Measurements from ENCODE around the gene ZNF408.
"Not testable (repeated sequence)": the region's sequence is repeated elsewhere in the genome, so short reads cannot be mapped to it uniquely, and the experiment has no call there.

ZNF408 gene

DNA sequence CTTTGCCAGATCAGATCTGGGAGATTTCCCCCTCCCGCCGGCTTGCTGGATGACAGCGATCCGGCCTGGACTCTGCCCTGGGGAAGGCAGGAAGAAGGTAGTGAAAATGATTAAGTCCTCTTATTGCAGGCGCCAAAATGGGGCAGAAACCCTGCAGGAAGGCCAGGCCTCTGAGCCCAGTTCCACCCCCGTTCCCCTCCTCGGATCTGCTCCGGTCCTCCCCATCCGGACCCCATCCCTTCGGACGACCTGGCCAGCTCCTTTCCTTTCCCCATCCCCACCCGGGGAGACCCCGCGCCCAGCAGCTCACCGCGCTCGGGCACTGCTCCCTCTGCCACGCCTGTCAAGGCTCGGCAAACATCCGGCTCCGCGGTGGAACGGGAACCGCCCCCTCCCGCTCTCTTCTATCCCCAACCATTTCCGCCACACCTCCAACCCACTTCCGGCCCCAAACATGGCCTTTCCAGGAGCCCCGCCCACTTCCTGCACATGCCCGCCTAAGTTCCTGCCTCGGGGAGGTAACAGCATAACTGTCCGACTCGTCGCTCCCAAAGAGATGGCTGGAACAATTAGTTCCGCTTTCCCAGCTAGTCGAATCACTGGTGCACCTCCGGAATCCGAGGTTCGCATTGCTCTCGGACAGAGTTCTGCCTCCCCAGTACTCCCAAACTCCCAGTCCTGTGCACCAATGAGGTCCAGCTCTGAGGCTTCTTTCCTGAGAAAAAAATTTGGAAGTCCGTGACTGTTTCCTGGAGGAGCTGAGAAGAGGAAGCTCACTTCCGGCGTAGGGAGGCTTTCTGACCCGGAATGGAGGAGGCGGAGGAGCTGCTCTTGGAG lies at the start of gene ZNF408, which contains the start of gene ARHGAP1:
Gene ZNF408 (plus strand): TSS at position 791 of the 837 bp plus-strand sequence. CDS start 17 bp downstream, at position 808.
Gene ARHGAP1 (minus strand): TSS at position 379 of the 837 bp plus-strand sequence. CDS start 4,512 bp downstream, outside the sequence.
- peak; percentile 68 to 90 for DNase-seq

DNA sequence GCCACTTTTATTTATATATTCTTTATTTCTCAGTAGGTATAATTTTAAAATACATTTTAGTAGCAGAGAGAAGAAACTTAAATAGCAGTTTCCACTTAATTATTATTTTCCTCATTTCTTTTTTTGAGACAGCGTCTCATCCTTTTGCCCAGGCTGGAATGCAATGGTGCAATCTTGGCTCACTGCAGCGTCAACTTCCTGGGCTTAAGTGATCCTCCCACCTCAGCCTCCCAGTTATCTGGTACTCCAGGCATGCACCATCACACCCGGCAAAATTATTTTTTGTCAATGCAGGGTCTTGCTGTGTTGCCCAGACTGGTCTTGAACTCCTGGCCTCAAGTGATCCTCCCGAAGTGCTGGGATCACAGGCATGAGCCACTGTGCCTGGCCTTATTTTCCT lies 45.2 kb upstream of the ZNF408 start:
- no peak for DNase-seq

DNA sequence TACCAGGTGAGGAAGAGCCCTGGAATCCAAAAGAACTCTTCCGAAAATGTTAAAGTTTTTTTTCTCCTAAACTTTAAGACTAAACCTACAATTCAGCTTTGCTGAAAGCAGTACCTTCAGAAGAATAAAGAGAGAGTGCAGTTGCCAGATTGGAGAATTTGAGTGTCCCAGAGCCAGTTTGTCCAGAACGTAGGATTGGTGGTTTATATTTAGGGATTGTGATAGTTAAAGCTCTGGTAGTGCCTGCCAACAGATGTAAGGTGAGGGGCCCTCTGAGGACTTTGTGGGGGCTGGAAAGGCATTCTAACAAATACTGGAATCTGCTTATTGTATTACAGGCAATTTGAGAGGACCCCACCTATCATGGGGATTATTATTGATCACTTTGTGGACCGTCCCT lies 43.6 kb upstream of the ZNF408 start:
- DNase-seq, result no peak

DNA sequence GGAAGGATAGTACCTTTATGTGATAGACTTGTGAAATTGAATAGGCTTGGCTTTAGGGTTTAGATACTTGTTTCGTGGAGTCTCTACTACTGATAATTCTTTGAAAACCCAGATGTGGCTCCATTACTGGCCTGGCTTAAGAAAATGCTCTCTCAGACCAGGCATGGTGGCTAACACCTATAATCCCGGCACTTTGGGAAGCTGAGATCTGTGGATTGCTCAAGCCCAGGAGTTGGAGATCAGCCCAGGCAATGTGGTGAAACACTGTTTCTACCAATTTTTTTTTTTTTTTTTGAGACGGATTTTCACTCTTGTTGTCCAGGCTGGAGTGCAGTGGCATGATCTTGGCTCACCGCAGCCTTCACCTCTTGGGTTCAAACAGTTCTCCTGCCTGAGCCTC lies 42.6 kb upstream of the ZNF408 start:
- DNase-seq, result no peak

DNA sequence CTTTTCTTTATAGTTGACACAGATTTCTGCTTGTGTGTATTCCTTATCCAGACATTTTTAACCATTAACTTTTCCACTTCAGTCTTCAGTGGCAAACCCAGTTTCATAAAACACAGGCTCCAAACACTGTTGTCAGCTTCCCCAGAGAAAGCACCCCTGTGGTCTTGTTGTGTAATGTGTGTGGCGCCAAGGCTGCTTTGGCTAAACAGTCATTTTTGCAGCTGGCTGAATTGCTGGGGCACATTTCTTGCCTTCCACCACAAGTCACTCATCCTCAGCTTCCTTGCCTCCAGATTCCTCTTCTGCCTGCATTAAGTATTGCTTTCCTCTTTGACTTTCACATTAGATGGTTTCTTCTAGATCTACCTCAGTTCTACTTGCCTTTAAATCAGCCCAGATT lies 40.9 kb upstream of the ZNF408 start:
- no peak for DNase-seq

DNA sequence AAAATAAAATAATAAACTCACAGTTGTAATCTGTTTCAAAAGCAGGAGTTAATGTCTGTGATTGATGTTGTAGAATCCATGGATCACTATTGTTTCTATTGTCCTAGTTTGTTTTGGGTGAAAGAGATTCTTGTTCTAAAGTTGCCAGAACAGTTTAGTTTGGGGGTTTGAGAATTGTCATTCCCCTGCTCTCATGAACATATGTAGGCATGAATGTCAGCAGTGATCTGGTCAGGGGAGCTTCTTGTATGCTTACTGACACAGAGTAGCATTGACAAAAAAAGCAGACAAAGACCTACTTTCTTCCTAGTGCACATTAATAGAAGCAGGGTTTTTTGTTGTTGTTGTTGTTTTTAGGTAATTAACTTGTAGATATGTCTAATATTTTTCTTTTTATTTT lies 39.0 kb upstream of the ZNF408 start:
- DNase-seq, result no peak

DNA sequence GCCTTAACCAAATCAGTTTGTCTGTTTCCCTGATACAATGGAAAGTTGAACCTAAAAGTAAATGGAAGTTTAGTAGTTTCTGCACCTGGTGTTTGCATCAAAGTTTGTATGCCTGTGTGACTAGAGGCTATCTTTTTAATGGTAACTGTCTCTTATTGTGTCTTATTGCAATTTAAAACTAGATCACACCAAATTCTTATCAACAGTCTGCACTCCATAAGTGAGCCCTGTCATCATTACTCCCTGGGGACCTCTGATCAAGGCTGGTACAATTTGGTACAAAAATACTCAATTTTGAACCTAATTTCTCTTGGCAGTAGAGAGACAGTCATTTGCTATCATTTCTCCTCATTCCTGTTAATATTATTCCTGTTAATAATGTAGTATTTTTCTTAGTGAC lies 38.5 kb upstream of the ZNF408 start:
- DNase-seq, result no peak

DNA sequence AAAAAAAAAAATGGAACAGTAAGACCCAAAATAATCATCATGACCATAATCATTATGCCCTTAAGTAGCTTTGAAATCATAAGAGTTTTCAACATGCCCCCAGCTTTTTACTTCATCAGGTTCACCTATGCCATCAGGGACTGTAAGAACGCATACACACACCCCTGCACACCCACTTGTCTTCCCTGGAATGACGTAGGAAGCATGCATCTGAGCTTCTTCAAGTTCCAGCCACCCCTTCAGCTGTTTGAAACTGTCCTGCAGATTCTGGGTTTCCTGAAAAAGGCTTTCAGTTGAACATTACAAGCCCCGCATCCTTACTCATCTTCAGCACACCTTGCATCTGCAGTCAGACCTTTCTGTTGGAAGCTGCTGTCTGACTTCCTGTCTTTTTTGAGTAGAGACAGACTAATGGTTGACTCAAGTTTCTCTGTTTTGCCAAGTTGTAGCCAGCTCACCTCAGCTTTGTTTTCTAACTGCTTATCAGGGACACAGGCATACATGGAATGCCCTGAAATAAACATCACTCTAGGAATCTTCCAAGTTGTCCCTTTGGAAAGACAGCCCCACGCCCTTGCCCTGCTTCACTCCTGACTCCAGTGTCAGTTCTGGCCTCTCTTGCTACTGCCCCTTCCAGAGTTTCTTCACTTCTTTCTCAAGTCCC lies 37.4 kb upstream of the ZNF408 start:
- DNase-seq, result no peak

DNA sequence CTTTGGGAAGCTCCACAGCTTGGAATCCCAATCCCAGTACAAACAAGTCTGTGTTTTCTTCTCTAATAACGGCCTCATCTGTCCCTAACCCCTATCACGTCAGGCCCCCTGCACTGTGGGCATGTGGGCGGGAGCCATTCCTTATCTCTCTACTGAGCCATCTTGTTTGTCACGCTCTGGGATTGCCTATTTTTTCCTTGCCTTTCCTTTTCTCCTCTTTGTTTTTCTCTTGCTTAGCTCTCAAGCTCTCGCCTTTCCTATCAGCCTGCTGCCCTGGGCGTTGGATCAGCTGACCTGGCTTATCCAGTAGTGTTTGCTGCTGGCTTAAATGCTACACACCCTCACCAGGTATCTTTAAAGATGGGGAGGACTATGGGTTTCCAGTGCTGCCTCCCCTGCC lies 36.2 kb upstream of the ZNF408 start:
- no peak for DNase-seq

DNA sequence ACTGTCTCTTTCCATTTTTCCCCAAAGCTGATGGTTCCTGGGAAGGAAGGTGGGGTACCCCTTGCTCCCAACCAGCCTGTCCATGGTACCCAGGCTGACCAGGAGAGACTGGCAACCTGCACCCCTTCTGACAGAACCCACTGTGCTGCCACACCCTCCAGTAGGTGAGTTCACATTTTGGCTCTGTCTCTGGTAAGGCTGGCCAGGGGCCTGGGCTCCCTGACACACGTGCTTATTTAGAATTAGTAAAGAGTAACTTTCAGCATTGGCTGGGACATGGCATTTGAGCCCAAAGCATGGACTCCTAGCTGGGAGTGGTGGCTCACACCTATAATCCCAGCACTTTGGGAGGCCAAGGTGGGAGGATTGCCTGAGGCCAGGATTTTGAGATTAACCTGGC lies 35.5 kb upstream of the ZNF408 start:
- no peak for DNase-seq

DNA sequence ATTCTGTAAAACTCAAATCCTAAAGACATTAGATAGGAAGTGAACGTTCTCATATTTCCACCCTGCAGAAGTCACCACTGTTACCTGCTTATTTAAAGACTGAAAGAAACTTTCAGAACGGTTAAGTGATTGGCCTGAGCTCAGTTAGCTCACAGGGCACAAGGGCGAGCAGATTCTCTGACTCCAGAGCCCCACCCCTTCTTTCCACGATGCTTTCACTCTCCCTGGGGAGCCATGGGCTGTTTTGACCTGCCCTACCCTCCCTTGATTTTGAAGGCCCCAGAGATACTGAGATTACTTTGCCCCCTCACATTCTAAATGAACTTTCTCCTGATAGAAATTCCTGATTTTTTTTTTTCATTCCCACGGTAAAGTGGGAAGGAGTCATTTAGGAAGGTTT lies 34.3 kb upstream of the ZNF408 start:
- no peak for DNase-seq

DNA sequence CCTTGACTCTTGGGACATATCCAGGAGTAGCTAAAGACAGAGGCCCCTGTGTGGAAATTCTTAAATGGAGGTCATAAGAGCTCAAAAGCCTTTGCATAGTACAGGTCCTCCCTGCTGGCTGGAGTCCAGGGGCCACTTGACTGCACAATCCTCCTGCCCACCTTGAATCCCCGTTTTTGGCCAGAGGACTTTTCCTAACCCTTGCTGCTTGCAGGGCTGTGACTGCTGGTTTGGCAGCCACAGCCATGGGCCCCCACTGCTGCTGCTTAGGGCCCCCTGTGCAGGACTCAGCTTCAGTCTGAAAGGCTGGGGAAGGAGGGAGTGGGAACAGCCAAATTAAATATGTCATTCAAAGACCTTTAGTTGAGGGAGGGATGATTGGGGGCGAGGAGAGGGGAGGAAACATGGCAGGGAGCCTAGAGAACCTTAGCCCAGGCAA lies 33.8 kb upstream of the ZNF408 start:
- no peak for DNase-seq

DNA sequence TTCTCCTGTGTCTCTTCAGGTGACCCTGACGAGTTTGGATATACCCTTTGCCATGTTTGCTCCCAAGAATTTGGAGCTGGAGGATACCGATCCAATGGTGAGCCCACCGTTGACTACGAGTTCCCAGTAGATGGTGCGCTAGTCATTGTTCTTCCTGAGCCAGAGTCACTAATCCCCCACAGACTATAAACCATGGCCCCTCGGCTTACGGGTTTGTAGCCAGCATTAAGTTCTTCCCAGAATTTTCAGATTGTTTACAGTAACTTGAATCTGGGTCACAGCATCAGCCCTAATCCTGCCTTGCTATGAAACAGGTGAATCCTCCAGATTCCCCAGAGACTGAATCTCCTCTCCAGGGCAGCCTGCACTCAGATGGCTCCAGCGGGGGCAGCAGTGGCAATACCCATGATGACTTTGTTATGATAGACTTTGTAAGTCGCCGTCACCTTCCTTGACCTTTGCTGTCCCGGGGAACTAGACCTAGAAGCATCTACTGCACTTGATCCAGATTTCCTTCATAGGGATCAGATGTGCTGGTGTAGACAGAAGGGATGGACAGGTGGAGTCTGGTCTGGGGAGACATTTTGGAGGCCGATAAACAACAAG lies 32.2 kb upstream of the ZNF408 start:
- DNase-seq, result no peak

DNA sequence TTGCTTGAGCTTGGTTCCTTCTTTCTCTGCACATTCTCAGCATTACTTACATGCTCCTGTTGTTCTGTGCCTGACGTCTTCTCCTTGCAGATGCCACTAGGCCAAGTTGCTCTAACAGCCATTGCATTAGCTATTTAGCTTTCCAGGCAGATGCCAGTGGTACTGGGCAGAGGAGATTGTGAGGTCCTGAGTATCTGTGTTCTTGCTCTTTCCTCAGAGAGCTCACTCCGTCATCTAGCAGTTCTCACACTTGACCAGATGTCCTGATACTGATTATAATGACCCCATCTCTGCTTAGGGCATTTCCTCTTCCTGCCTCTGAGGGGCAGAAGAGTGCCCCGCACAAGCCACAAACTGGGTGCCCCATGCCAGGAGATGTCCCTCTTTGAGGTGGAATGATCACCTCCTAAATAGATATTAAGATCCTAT lies 31.1 kb upstream of the ZNF408 start:
- no peak for DNase-seq

DNA sequence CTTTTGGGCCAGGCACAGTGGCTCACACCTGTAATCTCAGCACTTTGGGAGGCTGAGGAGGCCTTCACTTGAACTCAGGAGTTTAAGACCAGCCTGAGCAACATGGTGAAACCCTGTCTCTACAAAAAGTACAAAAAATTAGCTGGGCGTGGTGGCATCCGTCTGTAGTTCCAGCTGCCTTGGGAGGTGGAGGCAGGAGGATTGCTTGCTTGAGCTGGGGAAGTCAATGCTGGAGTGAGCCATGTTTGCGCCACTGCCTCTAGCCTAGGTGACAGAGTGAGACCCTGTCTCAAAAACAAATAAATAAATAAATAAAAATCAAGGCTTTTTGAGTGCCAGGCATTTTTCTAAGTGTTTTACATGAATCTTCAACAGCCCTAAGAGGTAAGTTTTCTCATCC lies 30.3 kb upstream of the ZNF408 start:
- DNase-seq, result not testable (repeated sequence)

DNA sequence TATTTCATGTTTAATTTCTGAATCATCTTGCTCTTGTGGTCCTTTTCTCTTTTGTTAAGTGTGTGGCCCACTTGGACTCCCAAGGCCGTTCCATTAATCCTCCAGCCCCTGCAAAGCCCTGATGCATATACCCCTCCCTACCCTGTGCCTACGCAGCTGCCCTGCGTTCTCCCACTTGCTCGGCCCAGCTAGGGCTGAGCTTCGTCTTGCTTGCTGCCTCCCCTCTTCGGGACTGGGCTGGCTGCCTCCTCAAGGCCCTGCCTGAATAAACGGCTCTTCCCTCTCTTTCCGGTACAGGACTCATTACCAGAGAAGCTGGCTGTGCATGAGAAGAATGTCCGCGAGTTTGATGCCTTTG lies 28.9 kb upstream of the ZNF408 start:
- DNase-seq, result no peak

DNA sequence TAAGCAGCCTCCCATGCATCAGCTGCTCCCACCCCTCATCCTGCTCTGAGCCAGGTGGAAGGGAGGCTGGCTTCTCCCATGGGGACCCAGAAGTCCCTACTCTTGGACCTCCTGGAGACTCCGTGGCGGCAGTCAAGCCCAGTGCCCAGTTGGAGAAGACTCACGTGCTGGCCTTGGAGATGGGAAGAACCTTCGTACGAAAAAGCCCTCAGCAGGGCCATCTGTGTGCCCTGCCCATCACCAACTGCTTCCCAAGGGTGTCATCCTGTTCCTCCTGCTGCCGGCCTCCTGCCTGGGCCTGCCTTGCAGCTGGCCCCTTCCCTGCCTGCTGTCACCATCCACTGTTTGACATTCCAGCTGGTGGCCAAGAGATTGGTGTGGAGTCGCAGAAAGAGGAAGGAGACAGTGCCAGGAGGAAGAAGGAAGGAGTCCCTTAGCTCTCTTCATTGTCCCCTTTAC lies 28.4 kb upstream of the ZNF408 start:
- no peak for DNase-seq

DNA sequence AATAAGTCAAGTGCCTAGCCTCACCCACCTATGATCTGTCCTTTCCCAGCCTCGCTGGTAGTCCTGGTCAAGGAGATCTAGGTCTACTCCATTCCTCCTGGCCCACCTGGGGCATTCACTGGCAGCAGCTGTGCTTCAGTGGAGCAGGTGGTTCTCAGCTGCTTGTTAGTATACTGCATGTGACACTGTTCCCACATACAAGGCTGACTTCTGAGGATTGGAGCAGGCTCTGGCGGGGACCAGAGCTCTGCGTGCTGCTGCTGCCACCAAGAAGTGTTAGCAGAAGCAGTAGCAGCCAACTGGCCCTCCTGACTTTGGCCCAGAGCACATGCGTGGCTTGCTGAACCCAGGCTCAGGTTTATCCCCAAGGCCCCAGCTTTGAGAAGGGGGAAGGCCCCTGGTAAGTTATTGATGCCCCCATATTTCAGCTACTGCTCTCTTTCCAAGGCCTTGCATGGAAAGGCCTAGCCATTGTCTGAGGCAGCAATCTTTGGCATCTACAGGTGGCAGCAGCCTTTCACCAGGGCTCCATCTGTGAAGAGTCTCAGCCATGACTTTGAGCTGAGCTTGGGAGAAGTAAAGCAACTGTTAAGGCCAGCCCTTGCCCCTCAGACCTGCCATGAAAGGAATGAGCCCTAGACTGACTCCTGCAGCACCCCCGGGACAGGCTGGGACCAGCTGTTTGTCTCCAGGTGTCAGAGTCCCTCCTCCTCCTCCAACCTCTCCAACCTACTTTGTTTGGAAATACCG lies 26.9 kb upstream of the ZNF408 start:
- DNase-seq, result no peak

DNA sequence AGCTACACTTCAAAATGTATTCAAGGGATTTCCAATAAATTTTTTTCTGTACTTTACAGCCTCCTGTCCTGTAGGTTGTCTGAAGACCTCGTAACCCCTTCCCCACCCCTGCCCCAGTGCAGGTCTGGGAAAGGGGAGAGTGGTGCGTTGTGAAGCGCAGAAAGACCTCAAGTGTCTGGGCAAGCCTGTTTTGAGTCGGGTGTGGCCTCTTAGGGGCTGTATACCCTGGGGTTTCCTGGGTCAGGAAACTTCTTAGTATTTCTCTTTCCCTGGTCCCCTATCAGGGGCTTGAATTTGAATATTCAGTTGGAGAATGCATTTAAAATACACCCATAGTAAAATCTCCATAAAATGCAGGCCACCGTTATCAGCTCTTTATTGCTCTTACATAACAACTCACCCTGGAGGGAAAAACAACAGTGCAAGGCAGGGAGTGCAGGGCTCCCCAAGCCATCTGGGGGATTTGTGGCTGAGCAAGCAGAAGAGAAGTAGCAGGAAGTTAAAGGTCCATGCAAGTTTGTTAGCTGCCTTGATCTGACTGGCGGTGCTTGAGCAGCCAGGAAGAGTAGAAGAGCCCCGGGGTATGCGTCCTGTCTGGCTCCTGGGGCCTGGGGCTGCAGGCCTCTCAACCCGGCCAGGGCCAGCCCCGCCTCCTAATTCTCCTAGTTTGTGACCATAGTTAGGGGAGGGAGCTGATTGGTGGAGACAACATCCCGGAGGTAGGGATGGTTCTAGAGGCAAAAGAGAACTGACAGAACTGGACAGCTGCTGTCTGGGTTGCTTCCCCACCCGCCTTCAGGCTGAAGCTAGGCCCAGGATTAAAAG lies 26.2 kb upstream of the ZNF408 start:
- no peak for DNase-seq

DNA sequence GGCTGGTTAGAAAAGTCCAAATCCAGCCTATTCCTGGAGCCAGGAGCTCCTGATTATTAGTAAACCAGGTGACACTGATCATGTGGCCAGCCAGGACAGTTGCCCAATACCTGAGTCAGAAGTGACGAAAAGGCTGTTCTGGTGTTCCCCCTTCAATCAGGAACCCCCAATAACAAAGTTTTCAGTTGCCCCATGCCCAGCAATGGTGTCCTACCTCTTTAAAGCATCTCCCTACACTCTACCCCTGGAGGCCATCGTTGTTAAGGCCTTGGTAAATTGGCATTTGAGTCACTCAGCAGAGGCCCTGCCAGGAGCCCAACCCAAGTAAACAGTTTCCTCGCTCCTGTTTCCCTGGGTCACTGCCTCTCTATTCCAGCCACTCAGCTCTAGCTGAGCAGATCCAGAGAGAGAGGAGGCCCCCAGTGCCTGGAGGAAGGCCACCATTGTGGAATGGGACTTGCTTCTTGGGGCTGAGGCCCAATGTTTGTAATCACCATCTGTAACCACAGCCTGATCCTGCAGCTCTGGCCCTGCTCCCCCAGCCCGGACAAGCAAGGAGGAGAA lies 25.5 kb upstream of the ZNF408 start:
- no peak for DNase-seq

DNA sequence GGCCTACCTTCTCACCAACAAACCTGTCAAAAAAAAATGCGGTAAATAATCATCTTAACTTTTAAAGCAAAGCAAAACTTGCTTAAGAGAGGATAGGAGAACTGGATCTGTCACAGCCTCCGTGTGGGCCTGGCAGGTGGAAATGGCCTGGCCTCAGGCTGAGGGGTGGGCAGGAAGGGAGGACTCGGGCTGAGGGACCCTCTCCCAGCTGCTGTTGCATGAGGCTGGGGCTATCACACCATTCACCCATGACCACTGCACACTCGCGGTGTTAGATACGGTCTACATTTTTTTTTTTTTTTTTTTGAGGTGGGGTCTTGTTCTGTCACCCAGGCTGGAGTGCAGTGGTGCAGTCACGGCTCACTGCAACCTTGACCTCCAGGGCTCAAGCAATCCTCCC lies 24.9 kb upstream of the ZNF408 start:
- DNase-seq, result no peak

Data from cerebellar nuclear complex (tissue), 1 donor.